Ectodermal cell (in vitro differentiated cells): Measurements from ENCODE around the gene DQX1.
"Not testable (repeated sequence)": the region's sequence is repeated elsewhere in the genome, so short reads cannot be mapped to it uniquely, and the experiment has no call there.

ENCODE experiments used
- H3K27ac ChIP-seq: 2 replicates; pipeline ENCODE4 v1.7.0; 2013; ENCODE audit warnings: mild to moderate bottlenecking, low read depth, low read length; ENCODE audit not compliant: insufficient read depth, poor library complexity, severe bottlenecking
- H3K27me3 ChIP-seq: 2 replicates; pipeline ENCODE4 v1.7.0; 2013; ENCODE audit warnings: mild to moderate bottlenecking, low read length; ENCODE audit not compliant: insufficient read depth, control insufficient read depth, poor library complexity, severe bottlenecking
- H3K36me3 ChIP-seq: one replicate; pipeline ENCODE4 v1.7.0; 2013; ENCODE audit warnings: low read length; ENCODE audit not compliant: control insufficient read depth, insufficient read depth
- H3K4me1 ChIP-seq: one replicate; pipeline ENCODE4 v1.7.0; 2013; ENCODE audit warnings: low read length; ENCODE audit not compliant: control insufficient read depth, insufficient read depth
- H3K4me3 ChIP-seq: 2 replicates; pipeline ENCODE4 v1.7.0; 2013; ENCODE audit warnings: low read depth, low read length, control low read depth; ENCODE audit not compliant: insufficient read depth
- H3K9me3 ChIP-seq: 2 replicates; pipeline ENCODE4 v1.7.0; 2013; ENCODE audit warnings: mild to moderate bottlenecking, low read length, moderate library complexity; ENCODE audit not compliant: control insufficient read depth
- WGBS, 2 experiments: methylation state at CpG; one replicate each; pipeline ENCODE4 v1.1.7; 2013; ENCODE audit warnings: missing lambda C conversion rate in 2 of 2; 5-methylcytosine and 5-hydroxymethylcytosine counted together

Gene DQX1

GRCh38 chr2:74491648-74492544 is 34.1 kb downstream of the DQX1 start:
- H3K36me3 ChIP-seq, result peaks cover 21% of the 10 kb centered on the region
- 95 to 97% methylated on average over 12 of the region's 12 CpGs for WGBS, 2 experiments

DNA sequence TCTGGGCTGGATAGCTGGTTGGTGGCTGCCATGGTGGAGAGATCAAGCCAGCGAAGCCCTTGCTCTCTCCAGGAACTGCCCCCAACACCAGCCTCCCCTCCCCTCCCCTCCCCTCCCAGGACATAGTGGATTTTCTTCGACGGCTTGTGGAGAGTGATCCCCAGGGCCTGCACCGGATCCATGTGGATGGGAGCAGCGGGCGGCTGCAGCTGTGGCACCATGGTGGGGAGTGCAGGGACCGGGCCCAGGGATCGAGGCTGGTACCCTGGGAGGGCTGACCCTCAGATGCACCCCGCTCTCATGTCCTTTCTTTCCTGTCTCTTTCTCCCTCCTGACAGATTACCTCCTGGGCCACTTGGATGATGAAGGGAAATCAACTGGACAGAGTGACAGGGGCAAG is 36.1 kb downstream of the DQX1 start:
- H3K4me3 ChIP-seq, result no peak overlapping the region
- H3K4me1 ChIP-seq, result no peaks in the 10 kb centered on the region
- no peaks in the 10 kb centered on the region for H3K9me3 ChIP-seq
- 86 to 95% methylated on average over 8 to 9 of the region's 9 CpGs for WGBS, 2 experiments
- peaks cover 21% of the 10 kb centered on the region for H3K36me3 ChIP-seq
- H3K27me3 ChIP-seq, result no peaks in the 10 kb centered on the region
- no peak overlapping the region for H3K27ac ChIP-seq

More at GRCh38 chr2:74491648-74492544, 34.1 kb downstream of the DQX1 start:
- Histone ChIP-seq H3K9me3 (no peaks in the 10 kb centered on the region), H3K27ac (no peak overlapping the region), H3K4me1 (no peaks in the 10 kb centered on the region), H3K27me3 (peaks cover 20% of the 10 kb centered on the region), H3K4me3 (no peak overlapping the region)

GRCh38 chr2:74488643-74489481 is 37.2 kb downstream of the DQX1 start:
- Histone ChIP-seq H3K4me1 (no peaks in the 10 kb centered on the region), H3K36me3 (peaks cover 21% of the 10 kb centered on the region), H3K4me3 (no peak overlapping the region), H3K9me3 (no peaks in the 10 kb centered on the region), H3K27ac (no peak overlapping the region), H3K27me3 (no peaks in the 10 kb centered on the region)
- WGBS, 2 experiments, result 91 to 92% methylated on average over 9 of the region's 9 CpGs

DNA sequence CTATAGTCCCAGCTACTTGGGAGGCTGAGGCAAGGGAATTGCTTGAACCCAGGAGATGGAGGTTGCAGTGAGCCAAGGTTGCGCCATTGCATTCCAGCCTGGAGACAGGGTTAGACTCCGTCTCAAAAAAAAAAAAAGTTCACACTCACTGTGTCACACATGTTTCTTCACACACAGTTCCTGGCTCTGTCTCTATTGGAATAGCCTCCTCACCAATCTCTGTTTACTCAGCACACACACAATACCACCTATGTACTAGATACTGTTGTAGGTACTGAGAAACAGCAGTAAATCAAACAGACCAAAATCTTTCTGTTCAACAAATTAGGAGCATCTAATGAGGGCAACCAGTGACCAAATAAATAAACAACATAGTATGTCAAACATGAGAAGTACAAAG is 39.9 kb downstream of the DQX1 start:
- no peak overlapping the region for H3K4me3 ChIP-seq
- no peaks in the 10 kb centered on the region for H3K27me3 ChIP-seq
- 98 to 100% methylated on average over 2 of the region's 2 CpGs for WGBS, 2 experiments

GRCh38 chr2:74483675-74484164 is 42.3 kb downstream of the DQX1 start:
- not testable (repeated sequence) for H3K27ac ChIP-seq, H3K9me3 ChIP-seq
- WGBS, 2 experiments, result 89% methylated on average over 19 of the region's 19 CpGs

More for the DNA sequence above, 39.9 kb downstream of the DQX1 start:
- H3K27ac ChIP-seq, result no peak overlapping the region
- H3K4me1 ChIP-seq, result peaks cover 9% of the 10 kb centered on the region
- H3K9me3 ChIP-seq, result no peaks in the 10 kb centered on the region
- H3K36me3 ChIP-seq, result peaks cover 13% of the 10 kb centered on the region

GRCh38 chr2:74482801-74483674 is 43.0 kb downstream of the DQX1 start, which contains the start of the genes CCDC142 and TTC31:
CCDC142 (minus strand) TSS chr2:74482998; CDS start chr2:74482837, 161 bp downstream.
TTC31 (plus strand) TSS chr2:74483081; CDS start chr2:74483096, 15 bp downstream.
- Histone ChIP-seq H3K9me3 (no peaks in the 10 kb centered on the region), H3K4me1 (peaks cover 12% of the 10 kb centered on the region), H3K27ac (peak within 1 kb of the TSS; percentile 70), H3K27me3 (no peaks in the 10 kb centered on the region), H3K4me3 (peak within 1 kb of the TSS; percentile 98), H3K36me3 (no peaks in the 10 kb centered on the region)
- WGBS, 2 experiments, result 2 to 3% methylated on average over 50 of the region's 50 CpGs

More at GRCh38 chr2:74483675-74484164, 42.3 kb downstream of the DQX1 start:
- Histone ChIP-seq H3K4me3 (peak overlapping the region; percentile 98), H3K4me1 (peaks cover 12% of the 10 kb centered on the region)
- H3K36me3 ChIP-seq, H3K27me3 ChIP-seq: not testable (repeated sequence)

DNA sequence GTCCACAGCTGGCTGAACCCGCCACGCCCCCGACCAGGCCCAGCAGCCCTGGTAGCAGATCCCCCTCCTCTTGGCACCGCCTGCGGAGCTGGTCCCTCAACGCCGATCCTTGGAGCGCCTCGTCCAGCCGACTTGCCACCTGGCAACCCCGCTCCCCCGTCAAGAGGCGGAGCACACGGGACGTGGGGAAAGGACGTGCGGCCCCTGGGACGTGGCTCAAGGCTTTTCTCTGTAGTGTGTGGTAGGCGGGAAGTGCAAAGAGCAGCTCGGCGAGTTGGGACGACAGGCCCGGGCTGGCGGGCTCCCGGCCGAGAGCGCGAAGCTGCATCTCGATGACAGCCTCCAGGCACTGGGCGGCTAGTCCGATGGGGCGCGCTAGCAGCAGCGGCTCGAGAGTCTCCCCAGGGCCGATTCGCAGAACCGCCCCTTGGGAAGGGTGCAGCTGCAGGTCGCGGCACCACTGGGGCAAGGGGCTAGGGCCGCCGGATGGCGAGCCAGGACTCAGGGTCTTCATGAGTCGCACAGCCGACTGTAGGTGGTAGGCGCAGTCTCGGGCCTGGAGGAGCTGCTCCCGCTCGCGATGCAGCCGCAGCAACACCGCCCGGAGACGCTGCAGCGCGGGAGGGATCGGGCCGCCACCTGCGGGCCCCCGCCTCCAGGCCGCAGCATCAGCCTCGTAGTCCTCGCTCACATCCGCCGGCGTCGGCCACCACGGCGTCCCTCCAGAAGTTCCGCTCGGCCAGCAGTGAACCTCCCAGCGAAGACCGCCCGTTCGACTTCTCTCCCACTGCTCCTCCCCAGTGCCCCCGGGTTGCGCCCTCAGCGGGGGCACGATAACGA is 43.9 kb downstream of the DQX1 start:
- peaks cover 12% of the 10 kb centered on the region for H3K4me1 ChIP-seq
- 1 to 2% methylated on average over 80 of the region's 80 CpGs for WGBS, 2 experiments
- no peaks in the 10 kb centered on the region for H3K27me3 ChIP-seq
- H3K36me3 ChIP-seq, result no peaks in the 10 kb centered on the region
- no peaks in the 10 kb centered on the region for H3K9me3 ChIP-seq
- H3K4me3 ChIP-seq, result peak overlapping the region; percentile 98
- H3K27ac ChIP-seq, result peak overlapping the region; percentile 1

DNA sequence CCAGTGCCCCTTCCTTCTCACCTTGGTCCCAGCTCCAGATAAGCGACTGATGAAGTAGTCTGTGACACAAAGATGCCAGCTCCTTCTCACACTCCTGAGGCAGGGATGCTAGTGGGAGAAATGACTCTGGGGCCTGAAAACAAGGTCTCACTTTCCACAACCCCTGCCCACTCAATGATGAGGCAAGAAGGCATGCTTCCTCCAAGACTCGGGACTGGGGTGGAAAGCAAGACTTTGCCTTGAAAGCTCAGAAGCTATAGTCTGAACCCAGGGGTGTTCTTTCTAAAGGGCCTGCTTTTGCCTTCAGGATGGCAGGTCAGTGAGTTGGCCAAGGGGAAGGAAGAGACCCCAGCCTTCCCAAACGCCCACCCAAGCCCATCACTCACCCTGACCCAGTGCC is 44.6 kb downstream of the DQX1 start:
- Histone ChIP-seq H3K9me3 (no peaks in the 10 kb centered on the region), H3K36me3 (no peaks in the 10 kb centered on the region), H3K4me1 (peaks cover 12% of the 10 kb centered on the region), H3K27ac (no peak overlapping the region), H3K4me3 (peak overlapping the region; percentile 98), H3K27me3 (no peaks in the 10 kb centered on the region)
- 86 to 89% methylated on average over 3 of the region's 3 CpGs for WGBS, 2 experiments

GRCh38 chr2:74474899-74475298 is 51.1 kb downstream of the DQX1 start:
- WGBS, 2 experiments, result 88 to 90% methylated on average over 5 of the region's 5 CpGs
- no peaks in the 10 kb centered on the region for H3K9me3 ChIP-seq
- no peak overlapping the region for H3K4me3 ChIP-seq
- H3K27ac ChIP-seq, result no peak overlapping the region
- H3K4me1 ChIP-seq, result peaks cover 13% of the 10 kb centered on the region
- H3K36me3 ChIP-seq, result peaks cover 15% of the 10 kb centered on the region
- H3K27me3 ChIP-seq, result no peaks in the 10 kb centered on the region
